A673 (cell line): Measurements from ENCODE around the gene ATG101. TPM values are rescaled to one million over a fixed set of nuclear protein-coding genes. Genes with fewer than 3 reads are reported as not detected.

Source experiments
- BruUV-seq: library from RNA; stranded (reverse); fragments of 400-500 nt; replicated peaks from 2 replicates; lab custom pipeline; 2021; lab: Mats Ljungman, UMichigan
- CTCF ChIA-PET: fragments of 300-600 bp; sonication (Branson Sonifier 250); formaldehyde crosslinking; loops from one replicate; lab custom pipeline; 2022; ENCODE audit warnings: antibody characterized with exemption; lab: Charles Lee
- POLR2A ChIA-PET: fragments of 300-600 bp; sonication (Branson Sonifier 250); formaldehyde crosslinking; loops from one replicate; lab custom pipeline; 2022; ENCODE audit warnings: antibody characterized with exemption; ENCODE audit not compliant: low non-redundant PET; lab: Charles Lee
- DNase-seq: peaks from one replicate; pipeline ENCODE4 v3.0.0-alpha.2; 2015; ENCODE audit warnings: low spot score
- H3K27ac ChIP-seq: fragments of 200-600 bp; sonication (generic); 2 replicates; pipeline ENCODE4 v1.5.1; 2016; ENCODE audit warnings: mixed run types, low read depth, mild to moderate bottlenecking, mixed read lengths, antibody characterized with exemption, low read length; ENCODE audit not compliant: poor library complexity, severe bottlenecking
- H3K27me3 ChIP-seq: fragments of 200-600 bp; sonication (generic); replicated peaks from 2 replicates; pipeline ENCODE4 v1.6.1; 2017; ENCODE audit warnings: mixed run types, low read depth, mild to moderate bottlenecking, mixed read lengths, antibody characterized with exemption, low read length; ENCODE audit not compliant: insufficient read depth, poor library complexity
- H3K36me3 ChIP-seq: fragments of 200-600 bp; sonication (generic); 2 replicates; pipeline ENCODE4 v1.6.1; 2016; ENCODE audit warnings: mixed run types, mild to moderate bottlenecking, mixed read lengths, antibody characterized with exemption, low read length; ENCODE audit not compliant: insufficient read depth, poor library complexity, severe bottlenecking
- H3K4me1 ChIP-seq: fragments of 200-600 bp; sonication (generic); 2 replicates; pipeline ENCODE4 v1.6.1; 2017; ENCODE audit warnings: mixed run types, mild to moderate bottlenecking, mixed read lengths, antibody characterized with exemption, low read length; ENCODE audit not compliant: insufficient read depth, poor library complexity, severe bottlenecking
- H3K4me3 ChIP-seq: fragments of 200-600 bp; sonication (generic); 2 replicates; pipeline ENCODE4 v1.5.1; 2016; ENCODE audit warnings: low read depth, mixed run types, mild to moderate bottlenecking, mixed read lengths, low read length; ENCODE audit not compliant: poor library complexity, severe bottlenecking
- H3K9me3 ChIP-seq: fragments of 200-600 bp; sonication (generic); 2 replicates; pipeline ENCODE4 v1.6.1; 2016; ENCODE audit warnings: mixed run types, low read depth, mild to moderate bottlenecking, mixed read lengths, antibody characterized with exemption, low read length; ENCODE audit not compliant: poor library complexity, severe bottlenecking
- EZH2 ChIP-seq: fragments of 200-600 bp; sonication (generic); IDR thresholded peaks from 2 replicates; pipeline ENCODE4 v1.6.1; 2017; ENCODE audit warnings: borderline replicate concordance, low read depth, mild to moderate bottlenecking, mixed read lengths, antibody characterized with exemption, low read length; ENCODE audit not compliant: poor library complexity, severe bottlenecking
- intact Hi-C: fragments of 100-400 bp; cut with micrococcal nuclease; formaldehyde crosslinking; loops from one replicate; pipeline ENCODE4 v1.10.0; 2022; ENCODE audit not compliant: unreplicated experiment
- total RNA-seq: library from RNA; stranded (reverse); gene quantifications from 2 replicates; pipeline ENCODE4 v1.2.3, GENCODE V29; 2021
- TF ChIP-seq, protein P1 (sequence below): fragments of 300-800, 200-600 bp; sonication (generic); conservative IDR thresholded peaks from 2 replicates; pipeline ENCODE4 v1.5.1; 2017; ENCODE audit warnings: low read depth, mild to moderate bottlenecking, antibody characterized with exemption, low read length, moderate library complexity, mixed read lengths

Gene ATG101
- total RNA-seq, 1 experiment from 2014 or later = 52.0 TPM

GRCh38 chr12:52050116-52050757 is 19.5 kb upstream of the ATG101 start:
- Histone ChIP-seq H3K36me3 (peaks cover 8% of the 10 kb centered on the region), H3K4me1 (peaks cover 12% of the 10 kb centered on the region), H3K27ac (peak overlapping the region; percentile 99), H3K4me3 (peak overlapping the region; percentile 60), H3K27me3 (no peaks in the 10 kb centered on the region), H3K9me3 (no peaks in the 10 kb centered on the region)
- POLR2A ChIA-PET = no interaction called here
- TSS peak; percentile 86 for BruUV-seq
- intact Hi-C loops = no loop called here
- TF ChIP-seq, protein P1, sequence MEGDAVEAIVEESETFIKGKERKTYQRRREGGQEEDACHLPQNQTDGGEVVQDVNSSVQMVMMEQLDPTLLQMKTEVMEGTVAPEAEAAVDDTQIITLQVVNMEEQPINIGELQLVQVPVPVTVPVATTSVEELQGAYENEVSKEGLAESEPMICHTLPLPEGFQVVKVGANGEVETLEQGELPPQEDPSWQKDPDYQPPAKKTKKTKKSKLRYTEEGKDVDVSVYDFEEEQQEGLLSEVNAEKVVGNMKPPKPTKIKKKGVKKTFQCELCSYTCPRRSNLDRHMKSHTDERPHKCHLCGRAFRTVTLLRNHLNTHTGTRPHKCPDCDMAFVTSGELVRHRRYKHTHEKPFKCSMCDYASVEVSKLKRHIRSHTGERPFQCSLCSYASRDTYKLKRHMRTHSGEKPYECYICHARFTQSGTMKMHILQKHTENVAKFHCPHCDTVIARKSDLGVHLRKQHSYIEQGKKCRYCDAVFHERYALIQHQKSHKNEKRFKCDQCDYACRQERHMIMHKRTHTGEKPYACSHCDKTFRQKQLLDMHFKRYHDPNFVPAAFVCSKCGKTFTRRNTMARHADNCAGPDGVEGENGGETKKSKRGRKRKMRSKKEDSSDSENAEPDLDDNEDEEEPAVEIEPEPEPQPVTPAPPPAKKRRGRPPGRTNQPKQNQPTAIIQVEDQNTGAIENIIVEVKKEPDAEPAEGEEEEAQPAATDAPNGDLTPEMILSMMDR = no peak
- no peak for TF ChIP-seq EZH2
- DNase-seq = no peak
- CTCF ChIA-PET = no interaction called here

DNA sequence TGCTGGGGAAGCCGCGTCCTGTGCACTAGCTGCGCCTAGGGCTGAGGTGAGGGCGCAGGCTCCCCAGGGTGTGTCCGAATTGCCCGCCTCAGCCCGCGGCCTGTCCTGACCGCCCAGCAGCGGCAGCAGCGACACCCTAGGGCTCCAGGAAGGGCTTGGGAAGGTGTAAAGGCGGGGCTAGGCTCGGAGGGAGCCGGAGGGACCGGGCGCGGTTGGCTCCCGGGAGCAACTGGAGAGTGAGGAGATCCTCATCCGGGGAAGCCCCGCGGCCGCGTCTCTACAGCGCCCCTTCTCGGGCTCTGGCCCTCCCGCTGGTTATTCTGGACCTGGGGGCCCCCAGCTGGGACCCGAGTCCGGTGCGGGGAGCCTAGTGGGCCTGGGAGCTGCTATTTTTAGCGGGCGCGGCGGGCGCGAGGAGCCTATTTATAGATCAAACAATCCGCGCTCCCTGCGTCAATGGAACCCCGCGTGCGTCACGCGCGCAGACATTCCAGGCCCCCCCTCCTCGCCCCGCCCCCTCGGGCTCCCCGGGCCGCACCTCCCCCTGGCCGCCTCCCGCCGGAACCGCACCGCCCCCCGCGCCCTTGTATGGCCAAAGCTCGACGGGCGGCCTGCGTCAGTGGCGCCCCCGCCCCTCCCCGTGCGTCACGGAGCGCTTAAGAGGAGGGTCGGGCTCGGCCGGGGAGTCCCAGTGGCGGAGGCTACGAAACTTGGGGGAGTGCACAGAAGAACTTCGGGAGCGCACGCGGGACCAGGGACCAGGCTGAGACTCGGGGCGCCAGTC is 18.8 kb upstream of the ATG101 start, which contains the start of gene NR4A1:
Gene NR4A1, plus strand, starts transcription at position 685 of the 784 bp plus-strand sequence. CDS start 2,887 bp downstream, outside the sequence.
- peak within 1 kb of the TSS; percentile 99 for H3K27ac ChIP-seq
- intact Hi-C loops = loop anchor here (1.0 kb wide), 2 partner anchors 14 to 18 kb away; partner anchors contain the start of gene ATG101
- BruUV-seq = no TSS peak
- POLR2A ChIA-PET = interaction anchor here (0.8 to 1.7 kb wide), 2 partner anchors 12 to 18 kb away, joined by 7 to 19 read pairs; no protein-coding TSS in a partner anchor
- no peaks in the 10 kb centered on the region for H3K27me3 ChIP-seq
- DNase-seq = peak; percentile 95
- H3K4me1 ChIP-seq = peaks cover 12% of the 10 kb centered on the region
- no peaks in the 10 kb centered on the region for H3K9me3 ChIP-seq
- TF ChIP-seq, protein P1 = no peak
- no peak for TF ChIP-seq EZH2
- CTCF ChIA-PET = interaction anchor here (0.6 to 1.4 kb wide), 3 partner anchors 12 to 46 kb away, joined by 3 to 6 read pairs (median 3); no protein-coding TSS in a partner anchor
- peaks cover 8% of the 10 kb centered on the region for H3K36me3 ChIP-seq
- peak within 1 kb of the TSS; percentile 60 for H3K4me3 ChIP-seq

- POLR2A ChIA-PET = interaction anchor here (1.7 kb wide), 1 partner anchor 20 kb away, joined by 19 read pairs; no protein-coding TSS in a partner anchor
- no TSS peak for BruUV-seq
- H3K9me3 ChIP-seq = no peaks in the 10 kb centered on the region
- CTCF ChIA-PET = interaction anchor here (1.4 kb wide), 1 partner anchor 27 kb away, joined by 3 read pairs; no protein-coding TSS in a partner anchor
- H3K27ac ChIP-seq = no peak overlapping the region
- peaks cover 14% of the 10 kb centered on the region for H3K36me3 ChIP-seq
- TF ChIP-seq EZH2 = no peak
- TF ChIP-seq, protein P1 = no peak
- intact Hi-C loops = no loop called here
- H3K4me1 ChIP-seq = peaks cover 12% of the 10 kb centered on the region
- no peak overlapping the region for H3K4me3 ChIP-seq
- no peak for DNase-seq
- H3K27me3 ChIP-seq = no peaks in the 10 kb centered on the region
These were observed 17.2 kb upstream of the ATG101 start for GRCh38 chr12:52052468-52053186.
